Breast epithelium (tissue), 3 donors: ENCODE measurements around the gene HIPK2.

Source experiments
- CTCF ChIP-seq, 3 donors: fragments of 450-650 bp; IDR thresholded peaks; one replicate each; pipeline ENCODE4 v1.5.1; 2016 to 2017; ENCODE audit warnings: antibody characterized with exemption in 3 of 3, mild to moderate bottlenecking in 3 of 3, moderate library complexity in 3 of 3
- POLR2A ChIP-seq: fragments of 450-650 bp; IDR thresholded peaks from one replicate; pipeline ENCODE4 v1.6.1; 2016; ENCODE audit warnings: antibody characterized with exemption, mild to moderate bottlenecking, moderate library complexity

DNA sequence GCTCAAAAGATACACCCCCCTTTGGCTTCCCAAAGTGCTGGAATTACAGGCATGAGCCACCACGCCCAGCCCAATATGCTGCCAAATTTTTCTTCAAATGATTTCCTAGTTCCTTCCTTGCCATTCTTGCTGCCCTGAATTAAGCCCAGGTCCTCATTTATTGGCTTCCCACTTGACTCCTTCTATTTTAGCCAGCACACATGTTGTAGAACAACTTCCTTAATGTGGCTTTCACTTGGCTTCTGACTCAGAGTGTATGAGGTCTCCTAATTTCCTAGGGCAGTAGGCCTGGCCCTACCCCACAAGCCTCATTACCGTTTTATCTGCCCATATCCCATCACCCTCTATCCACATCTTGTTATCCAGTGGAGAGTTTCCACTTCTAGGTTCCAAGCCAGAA is 21.8 kb upstream of the HIPK2 start:
- no peak for TF ChIP-seq CTCF (IDR thresholded peaks at IDR 0.05)
- TF ChIP-seq POLR2A, result no peak
